NCI-H1092 (cell line): ENCODE results near the gene SALL2.

Source experiments
- DNase-seq: peaks from one replicate; lab custom pipeline; 2025; lab: John Stamatoyannopoulos, UW

The SALL2 gene

DNA sequence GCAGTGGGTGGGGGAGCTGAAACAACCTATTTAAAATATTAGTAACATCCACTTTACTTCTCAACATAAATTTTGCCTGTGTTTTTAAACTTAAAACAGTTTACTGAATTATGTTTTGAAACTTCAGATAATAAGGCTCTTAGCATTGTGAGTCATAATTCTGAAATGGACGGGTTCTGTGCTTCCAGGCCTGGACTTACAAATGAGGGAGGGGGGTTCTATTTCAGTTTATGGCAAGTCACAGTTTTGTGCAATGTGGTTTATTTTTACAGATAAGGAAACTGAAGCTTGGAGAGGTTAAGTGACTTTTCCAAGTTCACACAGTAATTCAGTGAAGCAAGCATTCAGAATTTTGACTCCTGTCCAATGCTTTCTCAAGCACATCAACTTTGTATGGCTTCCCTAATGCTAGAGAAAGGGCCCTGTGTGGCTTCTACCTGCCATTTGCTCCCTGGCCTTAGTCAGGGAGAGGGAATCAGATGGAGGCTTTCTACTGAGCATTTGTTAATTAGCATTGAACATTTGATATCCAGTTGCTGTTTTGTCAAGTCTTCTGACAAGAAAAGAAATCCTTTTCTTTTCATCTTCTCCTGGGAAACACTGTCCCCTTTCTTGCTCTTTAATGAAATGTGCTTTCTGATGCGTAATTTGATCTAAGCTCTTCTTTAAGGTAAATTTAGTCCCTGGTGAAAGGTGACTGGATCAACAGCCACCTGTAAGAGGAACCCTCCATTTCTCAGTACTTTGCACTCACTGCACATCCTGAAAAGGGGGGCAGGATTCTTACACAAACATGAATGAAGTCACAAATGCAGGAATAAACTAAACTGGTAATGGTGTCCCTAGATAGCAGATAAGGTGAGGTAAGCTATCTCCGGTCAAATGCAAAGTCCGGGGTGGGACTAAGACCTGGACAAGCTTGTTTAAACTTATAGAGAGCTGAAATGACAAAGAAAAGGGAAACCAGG lies 2.5 kb upstream of the SALL2 start:
- no peak for DNase-seq

GRCh38 chr14:21527318-21527679 lies 1.2 kb upstream of the SALL2 start:
- DNase-seq: no peak

DNA sequence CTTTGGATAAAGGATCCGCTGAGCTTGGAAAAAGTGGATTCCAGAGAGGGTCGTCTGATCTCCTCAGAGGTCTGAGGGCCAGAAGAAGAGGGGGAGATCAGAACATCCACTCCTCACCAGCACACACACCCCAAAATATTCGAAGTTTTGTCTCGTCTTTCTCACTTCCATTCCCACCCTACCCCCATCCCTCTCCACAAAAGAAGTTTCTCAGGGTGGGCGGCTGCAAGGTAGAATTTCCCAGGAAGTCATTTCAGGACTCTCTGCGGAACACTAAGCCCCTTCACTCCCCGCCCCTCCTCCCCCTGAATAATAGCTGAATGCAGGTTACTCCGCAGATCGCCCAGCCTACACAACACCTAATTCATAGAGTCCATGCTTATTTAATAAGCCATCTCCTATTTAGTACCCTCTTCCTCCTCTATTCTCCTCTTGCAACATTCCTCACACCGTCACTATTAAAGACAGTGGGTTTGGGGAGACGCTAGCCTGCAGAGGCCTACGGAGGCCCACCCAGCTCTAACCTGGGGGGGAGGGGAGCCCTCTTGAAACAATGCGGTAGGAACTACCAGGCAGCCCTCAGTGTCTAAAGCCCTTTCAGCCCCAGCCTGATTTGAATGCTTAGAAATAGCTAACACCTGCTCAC lies 649 bp upstream of the SALL2 start:
- peak; percentile 50 for DNase-seq

GRCh38 chr14:21525571-21525961 lies 580 bp downstream of the SALL2 start:
- DNase-seq: no peak

DNA sequence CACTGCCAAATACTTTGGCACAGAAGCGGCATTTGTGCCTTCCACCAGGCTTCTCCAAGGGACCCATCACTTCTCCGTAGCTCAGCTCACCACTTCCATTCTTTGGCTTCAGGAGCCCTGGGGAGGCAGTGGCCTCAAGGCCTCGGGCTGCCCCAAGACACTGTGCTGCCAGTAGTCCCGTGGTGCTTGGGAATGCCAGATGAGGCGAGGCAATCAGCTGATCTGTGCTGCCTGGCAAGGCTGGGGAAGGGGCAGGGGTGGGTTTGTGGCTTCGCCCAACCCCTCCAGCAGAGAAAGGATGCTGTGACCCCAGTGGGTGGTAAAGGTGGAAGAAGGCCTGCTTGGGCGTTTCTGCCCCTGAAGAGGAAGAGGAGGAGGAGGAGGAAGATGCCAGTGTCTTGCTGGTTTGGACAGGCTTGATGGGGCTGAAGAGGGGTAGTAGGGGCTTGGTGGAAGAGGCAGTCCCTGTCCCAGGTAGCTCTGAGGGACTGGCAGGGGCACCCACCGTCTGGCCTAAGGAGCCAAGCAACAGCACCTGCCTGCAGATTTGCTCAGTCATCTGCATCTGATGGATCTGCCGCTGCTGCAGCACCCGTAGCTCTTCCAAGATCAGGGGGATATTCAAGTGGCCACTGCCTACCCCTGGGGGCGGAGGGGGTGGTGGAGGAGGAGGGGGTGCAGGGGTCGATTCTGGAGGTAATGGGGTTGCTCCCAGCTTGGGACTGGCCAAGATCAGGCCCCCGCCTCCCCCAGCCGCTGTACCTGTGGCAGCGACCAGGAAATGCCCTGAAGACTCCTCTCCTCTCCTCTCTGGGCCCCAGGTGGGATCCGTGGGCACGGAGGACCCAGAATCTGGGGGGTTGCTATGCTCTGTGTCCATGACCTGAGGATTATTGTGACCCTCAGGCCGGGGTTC lies 1.3 kb downstream of the SALL2 start:
- DNase-seq: no peak

DNA sequence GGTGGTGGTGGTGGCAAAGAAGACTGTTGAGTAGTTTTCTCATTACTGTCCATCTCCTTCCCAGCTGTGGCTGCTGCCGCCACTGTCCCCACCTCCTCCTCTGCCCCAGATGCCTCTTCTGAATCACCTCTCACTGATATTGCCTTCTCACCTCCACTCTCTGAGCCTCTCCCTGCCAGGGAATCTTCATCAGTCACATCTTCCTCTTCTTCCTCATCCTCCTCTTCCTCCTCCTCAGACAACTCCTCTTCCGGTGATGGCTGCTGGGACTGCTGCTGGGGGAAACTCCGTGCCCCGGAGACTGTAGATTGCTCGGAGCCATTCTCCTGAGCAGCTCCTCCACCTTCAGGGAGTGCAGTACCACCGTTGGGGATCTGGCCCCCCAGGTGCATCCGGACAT lies 2.9 kb downstream of the SALL2 start:
- DNase-seq: no peak

DNA sequence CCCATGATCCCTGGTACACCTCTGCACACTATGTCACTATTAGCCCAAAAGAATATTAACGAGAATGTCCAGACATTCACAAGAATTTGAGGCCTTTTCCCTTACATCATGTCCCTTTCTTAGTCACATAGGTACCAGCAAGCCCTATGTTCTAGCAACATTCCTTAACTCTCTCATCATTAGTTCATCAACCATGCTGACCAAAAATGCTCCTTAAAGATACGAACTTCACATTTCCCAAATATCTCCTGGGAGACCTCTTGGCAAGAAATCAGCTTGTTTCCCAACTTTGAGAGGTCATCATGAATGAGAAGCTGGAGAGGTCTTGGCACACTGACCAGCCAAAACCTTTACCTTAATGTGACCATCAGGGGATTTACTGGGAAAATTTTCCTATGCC lies 4.6 kb downstream of the SALL2 start:
- DNase-seq: no peak

- DNase-seq: no peak
Measured at GRCh38 chr14:21520767-21521166, 5.4 kb downstream of the SALL2 start.

DNA sequence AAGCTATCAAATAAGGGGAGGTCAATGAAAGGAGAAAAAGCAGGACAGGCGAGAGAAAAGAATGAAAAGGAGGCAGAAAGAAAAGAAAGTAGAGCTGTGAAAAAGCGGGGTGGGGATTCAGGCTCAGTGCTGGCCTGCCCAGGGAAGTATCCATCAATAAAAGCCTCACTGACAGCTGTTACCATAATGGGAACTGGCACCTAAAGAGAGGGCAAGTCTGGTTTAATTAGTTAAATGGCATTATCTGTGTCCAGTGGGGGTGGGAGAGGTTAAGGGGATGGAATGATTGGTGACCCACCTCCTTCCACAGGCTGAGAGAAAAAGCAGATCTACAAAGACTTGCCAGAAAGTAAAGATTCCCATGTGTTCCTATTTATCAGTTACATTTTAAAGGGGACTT lies 7.4 kb downstream of the SALL2 start:
- DNase-seq: no peak

DNA sequence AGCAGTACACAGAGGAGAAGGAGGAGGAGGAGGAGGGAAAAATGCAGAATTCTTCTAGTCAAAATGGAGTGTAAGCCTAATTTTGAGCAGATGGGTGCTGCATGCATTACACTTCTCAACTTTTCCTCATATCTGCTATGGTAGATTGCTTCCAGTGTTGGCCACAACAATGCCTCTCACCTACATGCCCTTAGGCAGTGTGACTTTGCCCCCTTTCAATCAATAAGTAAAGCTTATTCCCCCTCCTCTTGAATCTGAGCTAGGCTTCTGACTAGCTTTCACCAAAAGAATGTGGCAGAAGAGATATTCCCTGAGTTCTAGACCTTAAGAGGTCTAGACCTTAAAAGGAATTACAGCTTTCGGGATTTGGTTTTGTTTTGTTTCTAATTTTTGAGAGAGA lies 11.8 kb downstream of the SALL2 start:
- DNase-seq: no peak

- DNase-seq: peak; percentile 99
Measured at GRCh38 chr14:21510735-21511657, 15.2 kb downstream of the SALL2 start, which contains the start of gene METTL3. METTL3 (minus strand) TSS chr14:21511340; CDS start chr14:21511223, 117 bp downstream.

GRCh38 chr14:21509432-21510143 lies 16.6 kb downstream of the SALL2 start:
- DNase-seq: no peak

GRCh38 chr14:21506557-21506956 lies 19.6 kb downstream of the SALL2 start:
- DNase-seq: no peak

DNA sequence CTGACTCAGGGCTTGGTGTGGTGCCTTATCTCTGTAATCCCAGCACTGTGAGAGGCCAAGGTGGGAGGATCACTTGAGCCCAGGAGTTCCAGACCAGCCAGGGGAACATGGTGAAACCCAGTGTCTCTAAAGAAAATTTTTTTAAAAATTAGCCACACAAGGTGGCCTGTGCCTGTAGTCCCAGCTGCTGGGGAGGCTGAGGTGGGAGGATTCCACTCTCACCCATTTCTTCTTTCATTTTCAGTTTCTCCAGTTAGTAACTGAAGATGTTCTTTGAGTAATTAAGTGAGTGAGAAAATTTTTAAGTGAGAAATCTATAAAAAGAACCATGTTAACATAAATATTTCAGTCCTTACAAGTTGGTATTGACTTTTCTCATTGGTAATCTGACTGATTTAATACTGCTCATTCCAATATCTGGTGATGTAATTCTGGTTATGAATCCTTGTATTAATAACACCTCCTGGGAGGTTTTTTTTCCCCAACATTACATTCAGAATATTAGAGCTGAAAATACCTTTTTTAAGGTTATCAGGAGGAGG lies 21.1 kb downstream of the SALL2 start:
- no peak for DNase-seq

DNA sequence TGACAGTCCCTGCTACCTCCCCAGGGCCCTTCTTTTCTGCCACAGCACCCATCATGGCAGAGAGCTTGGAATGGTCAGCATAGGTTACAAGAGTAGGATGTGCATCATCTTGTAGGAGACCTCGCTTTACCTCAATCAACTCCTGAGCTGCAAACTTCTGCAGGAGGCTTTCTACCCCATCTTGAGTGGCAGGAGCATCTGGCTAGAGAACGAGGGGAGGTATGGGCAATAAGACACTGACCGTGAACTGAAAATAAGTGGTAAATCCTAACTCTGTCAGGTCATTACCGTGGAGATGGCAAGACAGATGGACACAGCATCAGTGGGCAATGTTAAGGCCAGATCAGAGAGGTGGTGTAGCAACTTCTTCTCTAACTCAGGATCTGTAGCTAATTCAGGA lies 22.8 kb downstream of the SALL2 start:
- no peak for DNase-seq

GRCh38 chr14:21501568-21501967 lies 24.6 kb downstream of the SALL2 start:
- DNase-seq: no peak

DNA sequence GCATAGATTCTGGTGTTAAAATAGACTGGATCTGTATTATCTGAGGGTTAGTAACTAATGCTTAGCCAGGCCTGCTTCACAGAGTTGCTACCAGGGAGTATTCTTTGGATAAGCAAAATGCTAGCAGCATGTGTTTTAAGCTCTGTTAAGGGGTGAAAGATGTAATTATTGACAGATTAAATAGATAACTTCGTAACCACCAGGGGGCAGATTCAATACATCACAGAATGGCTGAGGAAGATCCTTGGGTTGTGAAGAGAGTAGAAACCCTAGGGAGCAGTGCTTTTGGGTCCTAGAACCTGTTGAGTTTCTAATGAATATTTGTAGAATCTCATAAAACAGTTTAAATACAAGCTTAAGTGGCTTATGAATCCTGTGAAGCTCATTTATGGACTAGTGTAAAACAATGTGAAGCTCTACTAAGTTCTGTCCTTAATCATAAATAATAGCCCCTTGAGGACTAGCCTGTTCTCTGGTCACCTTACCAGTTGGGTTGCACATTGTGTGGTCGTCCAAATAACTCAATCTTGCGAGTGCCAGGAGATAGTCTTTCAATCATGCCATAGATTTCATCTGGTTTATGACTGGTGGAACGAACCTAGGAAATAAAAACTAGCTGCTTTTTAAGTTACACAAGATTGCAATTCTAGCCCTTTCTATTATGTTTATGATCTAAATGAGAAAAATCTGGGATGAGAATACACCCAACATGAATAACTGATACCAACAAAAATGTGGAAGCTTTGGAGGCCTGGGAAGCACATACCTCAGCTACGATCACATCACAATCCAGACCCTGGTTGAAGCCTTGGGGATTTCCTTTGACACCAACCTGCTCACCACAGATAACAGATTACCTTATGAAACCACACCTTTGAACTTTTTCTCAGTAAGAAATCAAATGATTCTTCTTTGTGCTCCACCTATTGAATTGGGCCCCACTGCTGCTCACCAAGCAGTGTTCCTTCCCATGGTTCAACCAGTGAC lies 27.3 kb downstream of the SALL2 start:
- DNase-seq: peak; percentile 53

DNA sequence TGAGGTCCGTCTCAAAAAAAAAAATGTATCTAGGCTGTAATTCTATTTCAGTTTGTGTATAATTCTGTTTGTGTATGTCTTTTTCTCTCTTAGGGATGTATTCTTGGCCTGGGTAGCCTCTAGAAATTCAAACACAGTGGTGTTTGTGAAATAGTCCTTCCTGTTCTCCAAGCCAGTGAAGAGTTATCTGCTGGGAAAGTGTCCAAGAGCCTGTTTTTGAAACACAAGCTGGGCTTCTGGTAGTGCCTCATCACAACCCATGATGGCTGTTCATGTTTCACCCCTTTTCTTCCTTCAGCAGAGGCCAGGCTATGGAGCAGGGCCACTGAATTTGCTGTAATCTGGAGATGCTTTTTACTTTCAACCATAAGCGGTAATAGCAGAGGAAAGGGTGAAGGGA lies 29.7 kb downstream of the SALL2 start:
- DNase-seq: no peak
